Measurements from ENCODE around the gene TRIO. TPM values are rescaled to one million over a fixed set of nuclear protein-coding genes. Genes with fewer than 3 reads are reported as not detected.
A peak's percentile ranks its signal among the peaks of the same experiment; 100 is the strongest.

The TRIO gene
- total RNA-seq, 1 donor, result 410 TPM

- no peak overlapping the region for H3K4me3 ChIP-seq (ENCODE audit: low read depth, low read length)
- no peak for DNase-seq (ENCODE audit: low read depth)
- no peak for TF ChIP-seq CTCF (IDR thresholded peaks at IDR 0.05; ENCODE audit: insufficient read depth, low read depth, low read length)
Measured at GRCh38 chr5:14506140-14506538, 363.0 kb downstream of the TRIO start.

- DNase-seq (ENCODE audit: low read depth), result no peak
- no peak overlapping the region for H3K4me3 ChIP-seq (ENCODE audit: low read depth, low read length)
- TF ChIP-seq CTCF (IDR thresholded peaks at IDR 0.05; ENCODE audit: insufficient read depth, low read depth, low read length), result no peak
Measured at GRCh38 chr5:14506661-14507060, 363.5 kb downstream of the TRIO start.

GRCh38 chr5:14507156-14507941 lies 364.2 kb downstream of the TRIO start:
- DNase-seq (ENCODE audit: low read depth), result no peak
- H3K4me3 ChIP-seq (ENCODE audit: low read depth, low read length), result no peak overlapping the region
- TF ChIP-seq CTCF (IDR thresholded peaks at IDR 0.05; ENCODE audit: insufficient read depth, low read depth, low read length), result no peak

- no peak for TF ChIP-seq CTCF (IDR thresholded peaks at IDR 0.05; ENCODE audit: insufficient read depth, low read depth, low read length)
- no peak for DNase-seq (ENCODE audit: low read depth)
Measured at GRCh38 chr5:14508046-14508445, 364.9 kb downstream of the TRIO start.

GRCh38 chr5:14509556-14509955 lies 366.4 kb downstream of the TRIO start:
- DNase-seq (ENCODE audit: low read depth), result no peak
- no peak for TF ChIP-seq CTCF (IDR thresholded peaks at IDR 0.05; ENCODE audit: insufficient read depth, low read depth, low read length)
- H3K4me3 ChIP-seq (ENCODE audit: low read depth, low read length), result no peak overlapping the region

More at GRCh38 chr5:14508046-14508445, 364.9 kb downstream of the TRIO start:
- H3K4me3 ChIP-seq (ENCODE audit: low read depth, low read length), result no peak overlapping the region

- no peak overlapping the region for H3K4me3 ChIP-seq (ENCODE audit: low read depth, low read length)
- peak; percentile 26 for DNase-seq (ENCODE audit: low read depth)
- TF ChIP-seq CTCF (IDR thresholded peaks at IDR 0.05; ENCODE audit: insufficient read depth, low read depth, low read length), result no peak
Measured at GRCh38 chr5:14510156-14510734, 367.1 kb downstream of the TRIO start.
